CD14-positive monocyte (primary cell): ENCODE measurements around the gene DDAH1. TPM values are rescaled to one million over a fixed set of nuclear protein-coding genes. Genes with fewer than 3 reads are reported as not detected.
"Not testable (repeated sequence)": the region's sequence is repeated elsewhere in the genome, so short reads cannot be mapped to it uniquely, and the experiment has no call there.

ENCODE experiments used
- DNase-seq, 3 donors: peaks; one replicate each; pipeline ENCODE4 v3.0.0-alpha.2; 2011 to 2022
- H2AFZ ChIP-seq: 2 replicates; pipeline ENCODE4 v1.6.0; 2012; ENCODE audit warnings: mild to moderate bottlenecking, low read depth, low read length, inconsistent platforms; ENCODE audit not compliant: insufficient read depth, poor library complexity, severe bottlenecking
- H3K27ac ChIP-seq, 2 donors: 1 replicate in 1 of 2; 2 replicates in 1 of 2; pipeline ENCODE4 v1.5.1; 2012 to 2013; ENCODE audit warnings: low read length in 2 of 2, control low read depth in 1 of 2, inconsistent platforms in 1 of 2, low read depth in 1 of 2, mild to moderate bottlenecking in 1 of 2
- H3K27me3 ChIP-seq, 2 donors: one replicate each; pipeline versions ENCODE4 v1.6.0 to v1.6.1; 2011 to 2013; ENCODE audit warnings: low read length in 2 of 2; ENCODE audit not compliant: control insufficient read depth in 2 of 2, insufficient read depth in 2 of 2
- H3K36me3 ChIP-seq, 2 donors: replicated peaks in 1 of 2; 1 replicate in 1 of 2; 2 replicates in 1 of 2; pipeline versions ENCODE4 v1.5.1 to v1.6.1; 2012 to 2013; ENCODE audit warnings: low read length in 2 of 2, control low read depth in 1 of 2, inconsistent platforms in 1 of 2, mild to moderate bottlenecking in 1 of 2; ENCODE audit not compliant: insufficient read depth in 2 of 2, control insufficient read depth in 1 of 2
- H3K4me1 ChIP-seq, 2 donors: 1 replicate in 1 of 2; 2 replicates in 1 of 2; pipeline versions ENCODE4 v1.5.1 to v1.6.1; 2012 to 2013; ENCODE audit warnings: low read length in 2 of 2, control low read depth in 1 of 2, inconsistent platforms in 1 of 2, mild to moderate bottlenecking in 1 of 2, moderate library complexity in 1 of 2; ENCODE audit not compliant: insufficient read depth in 2 of 2, control insufficient read depth in 1 of 2
- H3K4me2 ChIP-seq: replicated peaks from 2 replicates; pipeline ENCODE3; 2012; ENCODE audit warnings: low read length, moderate library complexity, mild to moderate bottlenecking; ENCODE audit not compliant: poor library complexity, severe bottlenecking; ENCODE audit errors: extremely low read depth
- H3K4me3 ChIP-seq, 3 experiments: fragments of 200-600 bp in 1 of 3; sonication (generic) in 1 of 3; replicated peaks in 1 of 3; 1 replicate in 2 of 3; 2 replicates in 1 of 3; pipeline ENCODE4 v1.5.1; 2011 to 2013; ENCODE audit warnings: low read length in 3 of 3, mild to moderate bottlenecking in 3 of 3, control low read depth in 2 of 3, low read depth in 2 of 3, inconsistent platforms in 1 of 3, moderate library complexity in 1 of 3
- H3K79me2 ChIP-seq: 2 replicates; pipeline ENCODE4 v1.6.0; 2012; ENCODE audit warnings: mild to moderate bottlenecking, control low read depth, inconsistent platforms, low read length, moderate library complexity; ENCODE audit not compliant: insufficient read depth
- H3K9ac ChIP-seq: 2 replicates; pipeline ENCODE4 v1.6.0; 2017; ENCODE audit warnings: low read length, mild to moderate bottlenecking; ENCODE audit not compliant: insufficient read depth, poor library complexity, severe bottlenecking
- H3K9me3 ChIP-seq, 2 donors: replicated peaks in 1 of 2; 1 replicate in 1 of 2; 2 replicates in 1 of 2; pipeline versions ENCODE4 v1.5.1 to v1.6.1; 2012 to 2013; ENCODE audit warnings: low read length in 2 of 2, control low read depth in 1 of 2; ENCODE audit not compliant: control insufficient read depth in 1 of 2, insufficient read depth in 1 of 2
- H4K20me1 ChIP-seq: 2 replicates; pipeline ENCODE4 v1.6.0; 2012; ENCODE audit warnings: mild to moderate bottlenecking, low read length, control low read depth, moderate library complexity; ENCODE audit not compliant: insufficient read depth
- H3K27ac Mint-ChIP-seq, 7 donors: one replicate each; pipeline ENCODE4 v1.8.0; 2020; ENCODE audit warnings: mild to moderate bottlenecking in 7 of 7, mixed read lengths in 7 of 7, moderate library complexity in 6 of 7, inconsistent platforms in 2 of 7
- H3K27me3 Mint-ChIP-seq, 3 donors: one replicate each; pipeline ENCODE4 v1.8.0; 2021 to 2022; ENCODE audit warnings: low read depth in 3 of 3, mild to moderate bottlenecking in 3 of 3, mixed read lengths in 3 of 3, moderate library complexity in 3 of 3, inconsistent platforms in 1 of 3
- H3K36me3 Mint-ChIP-seq, 2 donors: one replicate each; pipeline ENCODE4 v1.8.0; 2020; ENCODE audit warnings: mixed read lengths in 2 of 2, inconsistent platforms in 1 of 2, mild to moderate bottlenecking in 1 of 2
- H3K4me1 Mint-ChIP-seq: one replicate; pipeline ENCODE4 v1.8.0; 2020; ENCODE audit warnings: mild to moderate bottlenecking, mixed read lengths
- H3K4me3 Mint-ChIP-seq, 2 donors: one replicate each; pipeline ENCODE4 v1.8.0; 2020; ENCODE audit warnings: mild to moderate bottlenecking in 2 of 2, mixed read lengths in 2 of 2, moderate library complexity in 1 of 2
- H3K9me3 Mint-ChIP-seq, 7 donors: one replicate each; pipeline ENCODE4 v1.8.0; 2020 to 2022; ENCODE audit warnings: mixed read lengths in 7 of 7, mild to moderate bottlenecking in 6 of 7, moderate library complexity in 6 of 7, inconsistent platforms in 2 of 7
- WGBS: methylation state at CpG from one replicate; pipeline ENCODE4 v1.1.5; 2013; ENCODE audit warnings: missing lambda C conversion rate; ENCODE audit not compliant: insufficient coverage; 5-methylcytosine and 5-hydroxymethylcytosine counted together
- intact Hi-C, 2 donors: fragments of 100-400 bp; cut with micrococcal nuclease; formaldehyde crosslinking; loops; one replicate each; pipeline versions ENCODE4 v1.15.0 to v1.15.1; 2023
- polyA plus RNA-seq, 3 donors: library from polyadenylated mRNA; depleted of rRNA in 1 of 3; unstranded in 2 of 3; stranded (reverse) in 1 of 3; fragments of 300-500 nt in 2 of 3; fragments of >200 nt in 1 of 3; fragmentation: Illumina TruSeq in 2 of 3; gene quantifications; 1 replicate in 2 of 3; 2 replicates in 1 of 3; pipeline ENCODE4 v1.2.3, GENCODE V29; 2012 to 2021
- TF ChIP-seq, protein P1 (sequence below): fragments of 200-600 bp; IDR thresholded peaks from one replicate; pipeline ENCODE4 v1.8.0; 2022; ENCODE audit warnings: antibody characterized with exemption, mild to moderate bottlenecking

The DDAH1 gene
- polyA plus RNA-seq, 3 donors, result not detected

DNA sequence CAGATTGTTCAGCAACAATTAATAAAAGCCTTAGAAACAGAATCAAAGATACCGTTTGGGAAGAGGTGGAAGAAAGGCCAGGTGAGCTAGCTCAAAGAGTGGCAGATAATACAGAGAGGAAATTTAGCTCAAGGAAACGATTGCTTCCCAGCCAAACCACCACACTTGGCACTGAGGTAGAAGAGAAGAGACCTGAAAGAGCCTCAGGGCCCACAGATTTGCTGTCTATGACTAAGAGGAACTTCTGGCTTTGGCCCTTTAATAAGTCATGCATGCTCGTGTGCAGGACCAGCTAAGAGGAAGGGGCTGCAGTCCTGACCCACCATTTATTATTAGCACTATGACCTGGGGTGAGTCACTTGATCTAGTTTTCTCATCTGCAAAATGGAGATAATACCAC, 115.7 kb downstream of the DDAH1 start:
- no peak overlapping the region for H3K27ac ChIP-seq
- no peaks in the 10 kb centered on the region for H3K4me1 ChIP-seq
- Mint-ChIP-seq H3K36me3 (no peaks in the 10 kb centered on the region), H3K4me3 (no peak overlapping the region), H3K4me1 (no peaks in the 10 kb centered on the region), H3K27ac (no peak overlapping the region), H3K27me3 (peaks cover 0 to 5% (median 5%) of the 10 kb centered on the region in 3 donors), H3K9me3 (no peaks in the 10 kb centered on the region)
- no peak overlapping the region for H3K4me3 ChIP-seq
- no peak overlapping the region for H3K9ac ChIP-seq
- H4K20me1 ChIP-seq, result no peaks in the 10 kb centered on the region
- TF ChIP-seq, protein P1, sequence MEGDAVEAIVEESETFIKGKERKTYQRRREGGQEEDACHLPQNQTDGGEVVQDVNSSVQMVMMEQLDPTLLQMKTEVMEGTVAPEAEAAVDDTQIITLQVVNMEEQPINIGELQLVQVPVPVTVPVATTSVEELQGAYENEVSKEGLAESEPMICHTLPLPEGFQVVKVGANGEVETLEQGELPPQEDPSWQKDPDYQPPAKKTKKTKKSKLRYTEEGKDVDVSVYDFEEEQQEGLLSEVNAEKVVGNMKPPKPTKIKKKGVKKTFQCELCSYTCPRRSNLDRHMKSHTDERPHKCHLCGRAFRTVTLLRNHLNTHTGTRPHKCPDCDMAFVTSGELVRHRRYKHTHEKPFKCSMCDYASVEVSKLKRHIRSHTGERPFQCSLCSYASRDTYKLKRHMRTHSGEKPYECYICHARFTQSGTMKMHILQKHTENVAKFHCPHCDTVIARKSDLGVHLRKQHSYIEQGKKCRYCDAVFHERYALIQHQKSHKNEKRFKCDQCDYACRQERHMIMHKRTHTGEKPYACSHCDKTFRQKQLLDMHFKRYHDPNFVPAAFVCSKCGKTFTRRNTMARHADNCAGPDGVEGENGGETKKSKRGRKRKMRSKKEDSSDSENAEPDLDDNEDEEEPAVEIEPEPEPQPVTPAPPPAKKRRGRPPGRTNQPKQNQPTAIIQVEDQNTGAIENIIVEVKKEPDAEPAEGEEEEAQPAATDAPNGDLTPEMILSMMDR, result no peak
- no peak for DNase-seq
- no peaks in the 10 kb centered on the region for H3K27me3 ChIP-seq
- H3K9me3 ChIP-seq, result no peaks in the 10 kb centered on the region
- H3K79me2 ChIP-seq, result no peaks in the 10 kb centered on the region
- 60% methylated on average over 1 of the region's 3 CpGs for WGBS
- intact Hi-C loops, result no loop called here
- no peaks in the 10 kb centered on the region for H3K36me3 ChIP-seq
- H3K4me2 ChIP-seq, result no peak overlapping the region
- no peak overlapping the region for H2AFZ ChIP-seq

DNA sequence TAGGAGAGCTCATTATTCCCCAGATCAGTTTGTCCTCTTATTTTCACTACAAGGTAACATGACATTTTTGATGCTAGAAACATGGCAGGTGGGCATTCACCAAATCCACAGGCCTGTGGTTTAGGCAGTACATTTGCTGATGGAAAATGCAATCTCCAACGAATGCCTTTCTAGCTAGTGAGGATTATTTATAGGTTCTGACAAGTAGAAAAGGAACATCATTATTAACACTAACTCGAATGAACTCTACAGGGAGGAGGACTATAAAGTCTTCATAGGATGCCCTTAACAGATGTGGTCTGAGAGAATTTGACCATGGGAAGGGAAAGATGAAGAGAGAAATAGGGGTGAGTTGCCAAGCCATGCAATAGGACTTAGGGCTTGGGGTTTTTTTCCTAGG, 117.1 kb downstream of the DDAH1 start:
- no peaks in the 10 kb centered on the region for H3K4me1 Mint-ChIP-seq
- intact Hi-C loops, result no loop called here
- Histone ChIP-seq H3K27me3 (peaks cover 3 to 7% of the 10 kb centered on the region in 2 donors), H3K36me3 (no peaks in the 10 kb centered on the region), H3K27ac (no peak overlapping the region), H3K9ac (no peak overlapping the region), H3K4me1 (no peaks in the 10 kb centered on the region), H3K4me2 (no peak overlapping the region), H4K20me1 (no peaks in the 10 kb centered on the region), H3K79me2 (no peaks in the 10 kb centered on the region), H2AFZ (no peak overlapping the region), H3K4me3 (no peak overlapping the region), H3K9me3 (no peaks in the 10 kb centered on the region)
- no peaks in the 10 kb centered on the region for H3K9me3 Mint-ChIP-seq
- DNase-seq, result no peak
- TF ChIP-seq, protein P1, result no peak
- no peak overlapping the region for H3K27ac Mint-ChIP-seq
- no CpG with 5 or more reads among the region's 2 CpGs for WGBS
- no peaks in the 10 kb centered on the region for H3K36me3 Mint-ChIP-seq
- H3K4me3 Mint-ChIP-seq, result no peak overlapping the region
- H3K27me3 Mint-ChIP-seq, result peaks cover 0 to 9% (median 5%) of the 10 kb centered on the region in 3 donors

GRCh38 chr1:85347275-85347674, 117.7 kb downstream of the DDAH1 start:
- H3K9me3 ChIP-seq, H3K4me3 ChIP-seq, H3K27me3 Mint-ChIP-seq, H4K20me1 ChIP-seq, intact Hi-C loops, H3K4me2 ChIP-seq, DNase-seq, H3K27ac ChIP-seq, H2AFZ ChIP-seq, H3K4me1 Mint-ChIP-seq, H3K36me3 Mint-ChIP-seq, H3K27ac Mint-ChIP-seq, H3K4me1 ChIP-seq, H3K36me3 ChIP-seq, H3K79me2 ChIP-seq, H3K9ac ChIP-seq, H3K9me3 Mint-ChIP-seq, H3K4me3 Mint-ChIP-seq: not testable (repeated sequence)
- WGBS, result no CpG with 5 or more reads among the region's 4 CpGs
- peaks cover 3 to 11% of the 10 kb centered on the region in 2 donors for H3K27me3 ChIP-seq
